SJSA1 (cell line): ENCODE measurements around the gene HARS1. TPM values are rescaled to one million over a fixed set of nuclear protein-coding genes. Genes with fewer than 3 reads are reported as not detected.

Experiments used
- total RNA-seq: library from RNA; depleted of rRNA; stranded (reverse); fragments of >200 nt; shearing (Covaris generic); gene quantifications from 2 replicates; pipeline ENCODE4 v1.2.3, GENCODE V29; 2014; rRNA removed

Gene HARS1
- total RNA-seq, 1 experiment from 2014 or later, result 135 TPM

Other genes with a start within 250 kb of the HARS1 start
- gene EIF4EBP3, start 143.7 kb downstream of the HARS1 start, total RNA-seq, result 1.4 TPM in 1 of 2 replicates, not detected in the other
- gene SRA1, start 133.9 kb downstream of the HARS1 start, total RNA-seq, result 76.0 and 81.9 TPM in 2 replicates
- gene APBB3, start 126.8 kb downstream of the HARS1 start, total RNA-seq, result 12.0 and 16.2 TPM in 2 replicates
- 56.7 and 65.8 TPM in 2 replicates for gene SLC35A4, start 126.5 kb downstream of the HARS1 start, total RNA-seq
- gene CD14, start 58.2 kb downstream of the HARS1 start, total RNA-seq, result 7.6 and 10.3 TPM in 2 replicates
- gene TMCO6, start 51.9 kb downstream of the HARS1 start, total RNA-seq, result 17.9 and 100 TPM in 2 replicates
- gene NDUFA2, start 43.7 kb downstream of the HARS1 start, total RNA-seq, result 125 and 176 TPM in 2 replicates
- gene IK, start 43.5 kb downstream of the HARS1 start, total RNA-seq, result 130 and 154 TPM in 2 replicates
- gene WDR55, start 26.5 kb downstream of the HARS1 start, total RNA-seq, result 16.0 and 20.8 TPM in 2 replicates
- 0.16 and 1.2 TPM in 2 replicates for gene DND1, start 17.8 kb downstream of the HARS1 start, total RNA-seq
- 51.8 and 53.0 TPM in 2 replicates for gene HARS2, start 85 bp upstream of the HARS1 start, total RNA-seq
- gene ZMAT2, start 9.1 kb upstream of the HARS1 start, total RNA-seq, result 99.1 and 114 TPM in 2 replicates
- not detected in 2 replicates for gene PCDHA1, start 94.8 kb upstream of the HARS1 start, total RNA-seq
- not detected in 2 replicates for gene PCDHA2, start 103.5 kb upstream of the HARS1 start, total RNA-seq
- gene PCDHA3, start 109.7 kb upstream of the HARS1 start, total RNA-seq, result 0.05 TPM in 1 of 2 replicates, not detected in the other
- 0.50 TPM in 1 of 2 replicates, not detected in the other for gene PCDHA4, start 115.7 kb upstream of the HARS1 start, total RNA-seq
- gene PCDHA5, start 130.2 kb upstream of the HARS1 start, total RNA-seq, result not detected in 2 replicates
- not detected in 2 replicates for gene PCDHA6, start 136.6 kb upstream of the HARS1 start, total RNA-seq
- 0.03 TPM in 1 of 2 replicates, not detected in the other for gene PCDHA7, start 142.9 kb upstream of the HARS1 start, total RNA-seq
- gene PCDHA8, start 149.8 kb upstream of the HARS1 start, total RNA-seq, result 0.13 TPM in 1 of 2 replicates, not detected in the other
- gene PCDHA9, start 157.0 kb upstream of the HARS1 start, total RNA-seq, result under 0.01 TPM in 1 of 2 replicates, not detected in the other
- gene PCDHA10, start 164.5 kb upstream of the HARS1 start, total RNA-seq, result not detected in 2 replicates
- gene PCDHA11, start 177.6 kb upstream of the HARS1 start, total RNA-seq, result not detected in 2 replicates
- gene PCDHA12, start 183.9 kb upstream of the HARS1 start, total RNA-seq, result not detected in 2 replicates
- gene PCDHA13, start 190.8 kb upstream of the HARS1 start, total RNA-seq, result not detected in 2 replicates
- 0.28 TPM in 1 of 2 replicates, not detected in the other for gene PCDHAC1, start 234.9 kb upstream of the HARS1 start, total RNA-seq